Measurements from ENCODE around the gene NHSL2. TPM values are rescaled to one million over a fixed set of nuclear protein-coding genes. Genes with fewer than 3 reads are reported as not detected.
A peak's percentile ranks its signal among the peaks of the same experiment; 100 is the strongest.

NHSL2 gene
- polyA plus RNA-seq, 4 donors, result under 0.01 to 2.9 (median 1.5) TPM; not detected in 1

GRCh38 chrX:71978164-71978563, 67.5 kb downstream of the NHSL2 start:
- Histone ChIP-seq H3K27me3 (ENCODE audit: control insufficient read depth in 3 of 3, insufficient read depth in 3 of 3, low read length in 3 of 3) (peaks cover 0 to 1% (median 0%) of the 10 kb centered on the region in 3 donors), H3K9me3 (ENCODE audit: control insufficient read depth in 2 of 2, insufficient read depth in 1 of 2, low read depth in 1 of 2, low read length in 1 of 2) (no peaks in the 10 kb centered on the region), H3K36me3 (ENCODE audit: control insufficient read depth in 3 of 3, insufficient read depth in 2 of 3, low read depth in 1 of 3, low read length in 3 of 3) (no peaks in the 10 kb centered on the region), H3K4me3 (ENCODE audit: low read depth in 1 of 3, low read length in 3 of 3) (no peak overlapping the region), H3K4me1 (ENCODE audit: control insufficient read depth in 3 of 3, insufficient read depth in 2 of 3, low read depth in 1 of 3, low read length in 2 of 3) (no peaks in the 10 kb centered on the region), H3K27ac (ENCODE audit: low read depth in 1 of 3, low read length in 2 of 3) (no peak overlapping the region)
- FAIRE-seq (no peak), DNase-seq (no peak)
- WGBS, 3 donors, result 67 to 81% (median 72%) methylated on average over 3 of the region's 3 CpGs

GRCh38 chrX:71989768-71990426, 79.3 kb downstream of the NHSL2 start:
- no peak for DNase-seq
- H3K4me1 ChIP-seq (ENCODE audit: control insufficient read depth in 3 of 3, insufficient read depth in 2 of 3, low read depth in 1 of 3, low read length in 2 of 3), result no peaks in the 10 kb centered on the region
- WGBS, 3 donors, result 43 to 54% (median 49%) methylated on average over 9 of the region's 9 CpGs
- H3K4me3 ChIP-seq (ENCODE audit: low read depth in 1 of 3, low read length in 3 of 3), result no peak overlapping the region
- H3K36me3 ChIP-seq (ENCODE audit: control insufficient read depth in 3 of 3, insufficient read depth in 2 of 3, low read depth in 1 of 3, low read length in 3 of 3), result no peaks in the 10 kb centered on the region
- no peak overlapping the region for H3K27ac ChIP-seq (ENCODE audit: low read depth in 1 of 3, low read length in 2 of 3)
- H3K9me3 ChIP-seq (ENCODE audit: control insufficient read depth in 2 of 2, insufficient read depth in 1 of 2, low read depth in 1 of 2, low read length in 1 of 2), result no peaks in the 10 kb centered on the region
- no peak for FAIRE-seq
- no peaks in the 10 kb centered on the region for H3K27me3 ChIP-seq (ENCODE audit: control insufficient read depth in 3 of 3, insufficient read depth in 3 of 3, low read length in 3 of 3)

DNA sequence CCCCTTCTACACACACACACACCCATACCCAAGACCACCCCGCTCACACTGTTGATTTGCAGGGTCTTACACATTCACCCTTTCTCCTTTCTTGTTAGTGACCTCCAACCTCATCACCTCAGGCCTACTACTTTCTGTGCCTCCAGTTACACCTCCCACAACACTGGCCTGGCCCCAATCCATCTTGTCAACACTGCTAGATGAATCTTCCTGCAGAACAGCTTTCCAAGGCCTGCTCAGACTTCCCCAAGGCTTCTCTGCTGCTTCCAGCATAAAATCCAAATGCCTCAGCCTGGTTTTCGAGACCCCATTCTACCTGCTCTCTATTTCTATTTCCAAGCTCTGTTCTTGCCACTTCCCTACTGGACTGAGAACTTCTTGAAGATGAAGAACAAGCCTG, 79.9 kb downstream of the NHSL2 start:
- FAIRE-seq (no peak), DNase-seq (no peak)
- no peaks in the 10 kb centered on the region for H3K9me3 ChIP-seq (ENCODE audit: control insufficient read depth in 2 of 2, insufficient read depth in 1 of 2, low read depth in 1 of 2, low read length in 1 of 2)
- H3K27me3 ChIP-seq (ENCODE audit: control insufficient read depth in 3 of 3, insufficient read depth in 3 of 3, low read length in 3 of 3), result no peaks in the 10 kb centered on the region
- 64 to 87% (median 66%) methylated on average over 2 of the region's 2 CpGs for WGBS, 3 donors
- no peaks in the 10 kb centered on the region for H3K4me1 ChIP-seq (ENCODE audit: control insufficient read depth in 3 of 3, insufficient read depth in 2 of 3, low read depth in 1 of 3, low read length in 2 of 3)
- H3K27ac ChIP-seq (ENCODE audit: low read depth in 1 of 3, low read length in 2 of 3), result no peak overlapping the region
- no peaks in the 10 kb centered on the region for H3K36me3 ChIP-seq (ENCODE audit: control insufficient read depth in 3 of 3, insufficient read depth in 2 of 3, low read depth in 1 of 3, low read length in 3 of 3)
- H3K4me3 ChIP-seq (ENCODE audit: low read depth in 1 of 3, low read length in 3 of 3), result no peak overlapping the region

- Histone ChIP-seq H3K9me3 (ENCODE audit: control insufficient read depth in 2 of 2, insufficient read depth in 1 of 2, low read depth in 1 of 2, low read length in 1 of 2) (no peaks in the 10 kb centered on the region), H3K36me3 (ENCODE audit: control insufficient read depth in 3 of 3, insufficient read depth in 2 of 3, low read depth in 1 of 3, low read length in 3 of 3) (no peaks in the 10 kb centered on the region), H3K27me3 (ENCODE audit: control insufficient read depth in 3 of 3, insufficient read depth in 3 of 3, low read length in 3 of 3) (no peaks in the 10 kb centered on the region), H3K4me1 (ENCODE audit: control insufficient read depth in 3 of 3, insufficient read depth in 2 of 3, low read depth in 1 of 3, low read length in 2 of 3) (no peaks in the 10 kb centered on the region), H3K4me3 (ENCODE audit: low read depth in 1 of 3, low read length in 3 of 3) (no peak overlapping the region), H3K27ac (ENCODE audit: low read depth in 1 of 3, low read length in 2 of 3) (no peak overlapping the region)
- DNase-seq (no peak), FAIRE-seq (no peak)
- WGBS, 3 donors, result 66 to 86% (median 75%) methylated on average over 4 of the region's 4 CpGs
These were observed 80.5 kb downstream of the NHSL2 start for GRCh38 chrX:71991164-71991563.

- Histone ChIP-seq H3K4me1 (ENCODE audit: control insufficient read depth in 3 of 3, insufficient read depth in 2 of 3, low read depth in 1 of 3, low read length in 2 of 3) (no peaks in the 10 kb centered on the region), H3K36me3 (ENCODE audit: control insufficient read depth in 3 of 3, insufficient read depth in 2 of 3, low read depth in 1 of 3, low read length in 3 of 3) (no peaks in the 10 kb centered on the region), H3K27ac (ENCODE audit: low read depth in 1 of 3, low read length in 2 of 3) (no peak overlapping the region), H3K4me3 (ENCODE audit: low read depth in 1 of 3, low read length in 3 of 3) (no peak overlapping the region), H3K27me3 (ENCODE audit: control insufficient read depth in 3 of 3, insufficient read depth in 3 of 3, low read length in 3 of 3) (no peaks in the 10 kb centered on the region), H3K9me3 (ENCODE audit: control insufficient read depth in 2 of 2, insufficient read depth in 1 of 2, low read depth in 1 of 2, low read length in 1 of 2) (no peaks in the 10 kb centered on the region)
- DNase-seq, result peak in 1 of 2 donors; percentile 0
- WGBS, 3 donors, result 62 to 75% (median 65%) methylated on average over 7 to 8 of the region's 8 CpGs
- FAIRE-seq, result no peak
These were observed 82.1 kb downstream of the NHSL2 start for GRCh38 chrX:71992711-71993110.

- H3K36me3 ChIP-seq (ENCODE audit: control insufficient read depth in 3 of 3, insufficient read depth in 2 of 3, low read depth in 1 of 3, low read length in 3 of 3), result no peaks in the 10 kb centered on the region
- DNase-seq, result no peak
- H3K9me3 ChIP-seq (ENCODE audit: control insufficient read depth in 2 of 2, insufficient read depth in 1 of 2, low read depth in 1 of 2, low read length in 1 of 2), result no peaks in the 10 kb centered on the region
- H3K4me1 ChIP-seq (ENCODE audit: control insufficient read depth in 3 of 3, insufficient read depth in 2 of 3, low read depth in 1 of 3, low read length in 2 of 3), result no peaks in the 10 kb centered on the region
- H3K4me3 ChIP-seq (ENCODE audit: low read depth in 1 of 3, low read length in 3 of 3), result no peak overlapping the region
- FAIRE-seq, result no peak
- H3K27me3 ChIP-seq (ENCODE audit: control insufficient read depth in 3 of 3, insufficient read depth in 3 of 3, low read length in 3 of 3), result no peaks in the 10 kb centered on the region
- H3K27ac ChIP-seq (ENCODE audit: low read depth in 1 of 3, low read length in 2 of 3), result no peak overlapping the region
- 81 to 96% (median 87%) methylated on average over 2 of the region's 2 CpGs for WGBS, 3 donors
These were observed 82.7 kb downstream of the NHSL2 start for GRCh38 chrX:71993371-71993770.

DNA sequence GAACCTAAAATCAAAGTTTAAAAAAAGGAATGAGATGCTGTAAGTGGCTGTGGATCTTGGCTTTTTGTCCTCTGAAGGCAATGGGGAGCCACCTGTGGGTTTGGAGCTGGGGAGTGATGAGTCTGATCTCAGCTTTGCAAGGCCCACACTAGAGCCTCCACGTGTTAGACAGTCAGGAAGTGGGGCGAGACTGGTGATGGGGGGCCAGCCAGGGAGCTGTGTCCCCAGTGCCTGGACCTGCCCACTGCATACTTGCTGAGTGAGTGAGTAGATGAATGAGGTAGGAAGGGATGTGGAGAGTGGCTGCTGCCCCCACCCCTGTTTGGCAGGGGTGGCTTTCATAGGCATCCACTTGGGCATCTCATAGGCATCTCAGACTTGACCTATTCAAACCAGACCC, 84.0 kb downstream of the NHSL2 start:
- Histone ChIP-seq H3K27me3 (ENCODE audit: control insufficient read depth in 3 of 3, insufficient read depth in 3 of 3, low read length in 3 of 3) (no peaks in the 10 kb centered on the region), H3K4me1 (ENCODE audit: control insufficient read depth in 3 of 3, insufficient read depth in 2 of 3, low read depth in 1 of 3, low read length in 2 of 3) (no peaks in the 10 kb centered on the region), H3K36me3 (ENCODE audit: control insufficient read depth in 3 of 3, insufficient read depth in 2 of 3, low read depth in 1 of 3, low read length in 3 of 3) (no peaks in the 10 kb centered on the region), H3K4me3 (ENCODE audit: low read depth in 1 of 3, low read length in 3 of 3) (no peak overlapping the region), H3K9me3 (ENCODE audit: control insufficient read depth in 2 of 2, insufficient read depth in 1 of 2, low read depth in 1 of 2, low read length in 1 of 2) (no peaks in the 10 kb centered on the region), H3K27ac (ENCODE audit: low read depth in 1 of 3, low read length in 2 of 3) (no peak overlapping the region)
- DNase-seq (no peak), FAIRE-seq (no peak)
- 62 to 96% (median 82%) methylated on average over 2 of the region's 2 CpGs for WGBS, 3 donors

DNA sequence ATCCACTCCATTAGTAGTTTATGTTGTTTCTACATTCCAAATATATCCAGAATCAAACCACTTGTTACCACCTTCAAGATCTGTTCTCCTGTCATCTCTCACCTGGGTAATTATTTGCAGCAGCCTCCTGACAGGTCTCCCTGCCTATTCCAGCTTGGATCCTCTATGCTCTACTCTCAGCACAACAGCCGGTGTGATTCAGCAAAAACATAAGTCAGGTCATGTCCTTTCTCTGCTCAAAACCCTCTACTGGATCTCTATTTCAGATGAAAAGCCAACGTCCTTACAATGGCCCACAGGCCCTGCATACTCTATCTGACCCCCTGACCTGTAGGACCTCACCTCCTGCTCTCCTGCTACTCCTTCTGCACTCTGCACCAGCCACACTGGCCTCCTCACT, 84.5 kb downstream of the NHSL2 start:
- 61 to 70% (median 70%) methylated on average over 2 of the region's 2 CpGs for WGBS, 3 donors
- no peak for FAIRE-seq
- no peak overlapping the region for H3K27ac ChIP-seq (ENCODE audit: low read depth in 1 of 3, low read length in 2 of 3)

DNA sequence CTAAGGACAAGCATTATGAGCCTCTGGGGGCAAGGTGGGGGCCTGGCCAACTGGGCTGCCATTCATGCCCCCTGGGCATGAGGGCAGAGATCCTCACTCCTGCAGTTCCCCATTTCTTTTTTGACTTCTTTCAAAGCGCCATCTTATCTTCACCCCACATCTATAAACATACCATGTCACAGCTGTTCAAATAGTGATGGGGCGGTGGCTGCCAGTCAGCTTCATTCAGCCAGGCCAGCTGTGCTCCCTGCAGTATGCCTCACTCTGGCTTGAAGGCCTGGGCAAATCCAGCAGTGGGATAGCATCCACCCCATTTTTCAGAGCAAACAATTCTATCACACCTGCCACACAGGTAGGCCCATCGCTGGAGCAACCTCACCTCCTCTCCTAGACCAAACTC, 85.5 kb downstream of the NHSL2 start:
- Histone ChIP-seq H3K27ac (ENCODE audit: low read depth in 1 of 3, low read length in 2 of 3) (no peak overlapping the region), H3K9me3 (ENCODE audit: control insufficient read depth in 2 of 2, insufficient read depth in 1 of 2, low read depth in 1 of 2, low read length in 1 of 2) (no peaks in the 10 kb centered on the region), H3K27me3 (ENCODE audit: control insufficient read depth in 3 of 3, insufficient read depth in 3 of 3, low read length in 3 of 3) (no peaks in the 10 kb centered on the region), H3K36me3 (ENCODE audit: control insufficient read depth in 3 of 3, insufficient read depth in 2 of 3, low read depth in 1 of 3, low read length in 3 of 3) (no peaks in the 10 kb centered on the region), H3K4me1 (ENCODE audit: control insufficient read depth in 3 of 3, insufficient read depth in 2 of 3, low read depth in 1 of 3, low read length in 2 of 3) (no peaks in the 10 kb centered on the region), H3K4me3 (ENCODE audit: low read depth in 1 of 3, low read length in 3 of 3) (no peak overlapping the region)
- WGBS, 3 donors, result 31 to 63% (median 33%) methylated on average over 3 of the region's 3 CpGs
- no peak for DNase-seq
- no peak for FAIRE-seq

More for the DNA sequence above, 84.5 kb downstream of the NHSL2 start:
- H3K27me3 ChIP-seq (ENCODE audit: control insufficient read depth in 3 of 3, insufficient read depth in 3 of 3, low read length in 3 of 3), result no peaks in the 10 kb centered on the region
- no peaks in the 10 kb centered on the region for H3K4me1 ChIP-seq (ENCODE audit: control insufficient read depth in 3 of 3, insufficient read depth in 2 of 3, low read depth in 1 of 3, low read length in 2 of 3)
- no peak overlapping the region for H3K4me3 ChIP-seq (ENCODE audit: low read depth in 1 of 3, low read length in 3 of 3)
- no peak for DNase-seq
- H3K36me3 ChIP-seq (ENCODE audit: control insufficient read depth in 3 of 3, insufficient read depth in 2 of 3, low read depth in 1 of 3, low read length in 3 of 3), result no peaks in the 10 kb centered on the region
- H3K9me3 ChIP-seq (ENCODE audit: control insufficient read depth in 2 of 2, insufficient read depth in 1 of 2, low read depth in 1 of 2, low read length in 1 of 2), result no peaks in the 10 kb centered on the region

Data from small intestine (tissue), 7 donors.